Activated CD4-positive, CD25-positive, alpha-beta regulatory T cell treated with anti-CD3 and anti-CD28 coated beads, Interleukin-2, amount 50 U/mL, for 72 hours (primary cell): Measurements from ENCODE around the gene NDUFB2.
A peak's percentile ranks its signal among the peaks of the same experiment; 100 is the strongest.
"Not testable (repeated sequence)": the region's sequence is repeated elsewhere in the genome, so short reads cannot be mapped to it uniquely, and the experiment has no call there.

Experiments used
- DNase-seq: peaks from one replicate; pipeline ENCODE4 v3.0.0; 2021

NDUFB2 gene

GRCh38 chr7:140673063-140673773, 23.3 kb upstream of the NDUFB2 start:
- DNase-seq = peak; percentile 71

DNA sequence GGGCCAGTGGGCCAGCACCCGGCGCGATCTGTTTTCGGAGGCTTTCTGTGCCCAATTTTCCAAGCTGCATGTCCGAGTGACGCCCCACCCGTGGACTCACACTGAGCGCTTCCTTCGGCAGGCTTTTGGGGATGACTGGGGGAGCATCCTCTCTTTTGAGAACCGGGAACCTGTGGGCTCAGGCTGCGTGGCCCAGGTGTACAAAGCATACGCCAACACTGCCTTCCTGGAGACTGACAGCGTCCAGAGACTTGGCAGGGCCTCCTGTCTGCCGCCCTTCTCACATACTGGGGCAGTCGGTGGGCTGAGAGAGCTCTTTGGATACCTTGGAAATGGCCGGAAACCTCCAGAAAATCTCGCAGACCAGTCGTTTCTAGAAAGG, 22.7 kb upstream of the NDUFB2 start:
- no peak for DNase-seq

DNA sequence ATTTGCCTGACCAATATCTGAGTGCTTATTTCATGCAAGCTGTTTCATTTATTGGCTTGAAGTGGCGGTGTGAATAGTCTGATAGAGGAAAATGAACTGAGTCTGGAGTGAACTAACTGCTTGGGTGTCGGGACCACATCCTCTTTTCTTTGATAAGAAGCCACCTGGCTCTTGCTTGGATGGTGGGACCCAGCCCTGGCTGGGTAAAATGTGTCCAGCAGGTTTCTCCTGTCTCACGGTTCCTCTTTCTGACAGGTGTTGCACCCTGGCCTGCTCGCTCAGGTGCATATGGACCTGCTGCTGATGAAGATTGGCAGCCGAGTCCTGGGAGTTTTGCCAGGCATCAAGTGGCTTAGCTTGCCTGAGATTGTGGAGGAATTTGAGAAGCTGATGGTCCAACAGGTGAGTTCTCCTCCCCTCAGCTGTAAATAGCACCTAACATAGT, 22.1 kb upstream of the NDUFB2 start:
- DNase-seq = no peak

GRCh38 chr7:140674899-140675701, 21.4 kb upstream of the NDUFB2 start:
- DNase-seq = no peak

- no peak for DNase-seq
Observed at GRCh38 chr7:140675726-140676125, 20.8 kb upstream of the NDUFB2 start.

DNA sequence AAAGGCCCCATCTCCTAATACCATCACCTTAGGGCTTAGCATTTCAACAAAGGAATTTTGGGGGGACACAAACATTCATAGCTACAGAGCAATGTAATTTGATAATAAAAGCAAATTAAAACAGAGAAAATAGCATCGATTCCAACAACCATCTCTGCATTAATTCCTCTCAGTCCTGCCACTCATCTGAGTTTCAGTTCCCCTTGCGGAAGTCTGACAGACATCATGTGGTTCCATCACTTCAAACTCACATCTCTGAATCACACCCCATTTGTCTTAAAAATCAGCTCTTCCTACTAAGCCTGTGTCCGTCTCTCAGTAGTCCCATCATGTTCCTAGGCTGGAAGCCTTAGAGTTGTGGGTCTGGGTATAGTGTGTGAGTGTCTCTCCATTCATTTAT, 20.2 kb upstream of the NDUFB2 start:
- DNase-seq = no peak

DNA sequence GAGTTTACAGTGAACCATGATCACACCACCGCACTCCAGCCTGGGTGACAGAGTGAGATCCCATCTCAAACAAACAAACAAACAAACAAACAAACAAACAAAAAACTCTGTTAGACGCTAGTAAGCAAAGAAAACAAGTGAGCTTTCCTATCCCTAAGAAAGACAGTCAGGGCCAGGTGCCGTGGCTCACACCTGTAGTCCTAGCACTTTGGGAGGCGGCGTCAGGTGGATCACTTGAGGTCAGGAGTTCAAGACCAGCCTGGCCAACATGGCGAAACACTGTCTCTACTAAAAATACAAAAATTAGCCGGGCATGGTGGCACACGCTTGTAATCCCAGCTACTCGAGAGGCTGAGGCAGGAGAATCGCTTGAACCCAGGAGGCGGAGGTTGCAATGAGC, 19.6 kb upstream of the NDUFB2 start:
- not testable (repeated sequence) for DNase-seq

- DNase-seq = no peak
Observed at GRCh38 chr7:140677496-140677895, 19.0 kb upstream of the NDUFB2 start.

GRCh38 chr7:140678081-140678815, 18.3 kb upstream of the NDUFB2 start:
- no peak for DNase-seq

GRCh38 chr7:140678816-140679130, 17.7 kb upstream of the NDUFB2 start:
- DNase-seq = no peak

DNA sequence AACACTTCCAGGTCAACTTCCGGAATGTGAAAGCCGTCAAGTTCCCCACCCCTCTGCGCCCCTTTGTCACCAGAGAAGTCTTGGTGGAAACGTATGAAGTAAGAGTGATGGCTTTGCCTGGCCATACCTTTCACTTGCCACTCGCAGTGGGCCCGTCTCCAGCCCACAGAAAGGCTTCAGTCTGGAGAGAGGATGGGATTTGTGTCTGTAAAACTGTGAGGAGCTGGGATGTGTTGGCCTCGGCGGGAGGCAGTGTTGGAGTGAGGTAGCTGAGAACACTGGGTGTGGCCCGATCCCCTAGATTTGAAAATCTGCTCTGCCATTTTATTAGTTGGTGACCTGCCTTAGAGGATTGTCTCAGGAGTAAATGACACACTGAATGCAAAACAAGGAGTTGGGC, 17.3 kb upstream of the NDUFB2 start:
- DNase-seq = no peak

DNA sequence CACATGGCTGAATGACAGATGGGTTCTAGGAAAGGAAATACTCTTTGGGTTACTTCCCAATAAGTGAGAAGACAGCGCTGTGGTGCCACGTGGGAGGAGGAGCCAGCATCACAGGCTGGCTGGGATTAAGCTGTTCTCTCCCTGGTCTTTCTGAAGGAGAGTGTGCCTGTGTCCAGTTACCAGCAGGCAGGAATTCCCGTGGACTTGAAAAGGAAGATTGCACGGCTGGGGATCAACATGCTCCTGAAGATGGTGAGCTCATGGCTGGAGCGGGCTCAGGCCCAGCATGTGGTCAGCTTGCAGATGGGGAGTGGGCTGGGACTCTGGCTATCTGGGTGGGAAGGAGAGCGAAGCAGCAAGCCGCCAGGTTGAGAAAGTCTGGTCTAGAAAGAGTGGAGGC, 15.6 kb upstream of the NDUFB2 start:
- no peak for DNase-seq

DNA sequence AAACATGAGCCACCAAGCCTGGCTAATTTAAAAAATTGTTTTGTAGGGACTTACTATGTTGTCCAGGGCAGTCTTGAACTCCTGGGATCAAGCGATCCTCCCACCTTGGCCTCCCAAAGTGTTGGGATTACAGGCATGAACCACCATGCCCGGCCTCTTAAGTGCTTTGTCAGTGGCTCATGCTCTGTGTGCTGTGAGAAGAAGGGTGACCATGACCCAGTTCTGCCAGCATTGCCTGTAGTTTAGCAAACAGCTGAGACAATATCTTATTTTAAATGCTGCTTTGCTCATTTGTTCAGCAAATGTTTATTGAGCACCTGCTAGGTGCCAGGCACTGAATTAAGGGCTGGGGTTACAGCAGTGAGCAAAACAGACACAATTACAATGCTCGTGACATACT, 14.7 kb upstream of the NDUFB2 start:
- DNase-seq = no peak

DNA sequence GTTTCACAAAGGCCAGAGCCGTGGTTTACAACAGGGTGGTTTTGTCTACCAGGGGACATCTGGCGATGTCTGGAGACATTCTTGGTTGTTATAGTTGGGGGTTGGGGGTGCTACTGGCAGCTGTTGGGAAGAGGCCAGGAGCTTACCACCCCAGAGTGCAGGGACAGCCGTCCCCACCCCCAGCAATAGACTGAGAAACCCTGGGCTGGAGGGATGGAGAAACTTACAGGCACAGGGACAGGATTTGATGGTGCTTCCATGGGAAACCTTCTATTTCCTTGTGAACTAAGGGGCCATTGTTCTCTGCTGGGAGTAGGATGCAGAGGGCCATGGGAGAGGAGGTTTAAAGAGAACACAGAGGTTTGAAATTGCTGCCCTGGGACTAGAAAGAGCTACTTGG, 12.9 kb upstream of the NDUFB2 start:
- DNase-seq = no peak

DNA sequence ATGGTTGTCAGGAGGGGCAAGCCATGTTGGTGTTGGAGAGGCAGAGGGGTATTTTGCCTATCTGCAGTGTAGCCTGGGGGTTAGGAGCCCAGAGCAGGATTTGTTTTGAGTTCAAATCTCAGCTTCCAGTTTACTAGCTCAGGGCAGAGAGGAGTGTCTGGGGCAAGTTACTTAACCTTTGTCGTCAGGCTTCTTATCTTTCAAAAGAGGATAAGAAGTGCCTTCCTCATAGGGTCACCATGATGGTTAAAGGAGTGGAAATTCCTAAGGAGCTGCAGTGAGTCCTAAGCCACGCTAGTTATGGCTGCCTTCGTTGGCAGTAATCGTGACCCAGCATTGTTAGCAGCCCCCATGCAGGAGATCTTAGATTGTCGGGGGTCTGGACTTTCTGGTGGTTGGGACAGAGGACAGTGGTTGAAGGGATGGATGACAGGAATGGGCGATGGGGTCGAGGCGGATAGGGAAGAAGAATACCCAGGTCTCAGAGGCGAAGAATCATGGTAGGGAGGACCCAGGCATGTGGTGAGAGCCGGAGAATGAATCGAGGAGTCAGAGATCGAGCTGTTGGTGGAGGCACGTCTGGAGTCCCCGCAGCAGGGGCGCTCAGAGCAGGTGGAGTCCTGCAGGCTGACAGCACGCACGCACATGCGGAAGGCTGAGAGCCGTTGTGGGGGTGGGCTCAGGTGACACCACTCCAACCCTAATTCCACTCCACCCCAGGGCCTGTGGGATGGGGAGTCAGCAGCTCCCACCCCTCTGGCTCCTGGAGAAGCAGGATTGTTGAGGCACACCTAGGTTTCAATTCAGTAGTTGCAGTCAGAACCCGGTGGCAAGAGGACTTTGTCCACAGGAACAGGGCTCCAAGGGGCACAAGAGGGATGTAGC, 12.2 kb upstream of the NDUFB2 start:
- no peak for DNase-seq

DNA sequence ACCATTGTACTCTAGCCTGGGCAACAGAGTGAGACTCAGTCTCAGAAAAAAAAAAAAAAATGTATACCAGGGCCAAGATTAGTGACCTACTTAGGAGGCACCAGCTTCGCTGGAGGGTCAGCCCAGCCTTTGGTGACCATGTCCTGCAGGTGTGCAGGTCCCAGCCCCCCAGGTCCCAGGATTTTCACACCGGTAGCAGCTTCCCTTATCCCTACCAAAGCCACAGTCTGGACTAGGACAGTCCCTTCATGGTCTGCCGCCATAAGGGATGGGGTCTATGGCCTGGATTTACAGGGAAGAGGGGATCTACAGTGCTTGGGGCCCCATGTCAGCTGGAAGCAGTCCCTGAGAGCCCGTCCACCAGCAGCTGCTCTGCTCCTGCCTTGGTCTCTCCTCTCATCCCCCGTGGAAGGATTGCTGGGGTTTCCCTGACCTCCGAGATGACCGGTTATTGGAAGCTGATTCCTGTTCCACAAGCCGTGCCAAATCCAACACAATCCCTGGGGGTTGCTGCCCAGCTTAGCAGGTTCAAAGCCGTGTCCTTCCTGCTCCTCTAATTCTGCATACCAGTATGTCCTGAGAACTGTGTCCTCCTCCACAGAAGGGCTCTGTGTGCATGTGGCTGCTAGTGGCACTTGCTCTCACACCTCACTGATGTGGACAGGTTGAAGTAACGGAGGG, 11.0 kb upstream of the NDUFB2 start:
- DNase-seq = no peak

DNA sequence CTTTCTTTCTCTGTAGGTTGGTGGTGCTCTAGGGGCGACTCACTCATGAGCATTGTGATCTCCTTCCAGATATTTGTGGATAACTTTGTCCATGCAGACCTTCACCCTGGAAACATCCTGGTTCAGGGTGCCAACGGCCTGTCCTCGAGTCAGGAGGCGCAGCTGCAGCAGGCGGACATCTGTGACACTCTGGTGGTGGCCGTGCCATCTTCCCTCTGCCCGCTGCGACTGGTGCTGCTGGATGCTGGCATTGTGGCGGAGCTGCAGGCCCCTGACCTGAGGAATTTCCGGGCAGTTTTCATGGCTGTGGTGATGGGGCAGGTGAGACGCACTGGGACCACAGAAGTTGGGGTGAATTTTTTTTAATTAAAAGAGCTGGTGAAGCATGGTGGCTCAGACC, 9.6 kb upstream of the NDUFB2 start:
- no peak for DNase-seq

GRCh38 chr7:140688341-140688740, 8.2 kb upstream of the NDUFB2 start:
- DNase-seq = no peak

GRCh38 chr7:140689199-140690152, 7.0 kb upstream of the NDUFB2 start:
- DNase-seq = no peak

DNA sequence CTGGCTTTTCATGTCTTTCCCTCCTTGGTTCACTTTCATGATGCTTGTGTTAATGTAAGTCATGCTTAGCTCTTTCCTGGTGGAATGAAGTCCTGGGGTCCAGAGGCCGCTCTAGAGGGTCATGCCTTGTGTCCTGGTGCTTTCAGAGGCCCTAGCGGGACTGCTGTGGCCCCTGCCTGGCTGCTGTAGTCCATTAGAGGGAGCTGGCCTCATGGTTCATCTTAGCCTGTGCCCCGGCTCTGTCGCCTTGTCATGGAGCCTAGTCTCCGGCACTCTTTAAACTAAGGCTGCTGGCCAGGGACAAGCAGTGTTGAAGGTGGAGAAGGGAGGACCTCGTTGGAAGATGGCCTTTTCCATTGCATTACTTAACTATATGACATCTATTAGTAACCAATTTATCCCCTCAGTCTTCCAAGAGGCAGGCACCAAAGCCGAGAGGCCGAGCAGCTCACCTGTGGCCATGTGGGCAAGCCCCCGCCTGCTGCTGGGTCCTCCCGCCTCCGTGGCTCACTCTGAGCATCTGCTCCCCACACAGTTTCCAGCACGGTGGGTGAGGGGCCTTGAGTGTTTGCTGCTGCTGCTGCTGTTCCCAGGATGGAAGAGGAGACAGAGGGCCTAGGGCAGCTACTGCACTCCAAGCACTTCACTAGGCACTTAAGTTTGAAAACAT, 5.0 kb upstream of the NDUFB2 start:
- no peak for DNase-seq

- DNase-seq = not testable (repeated sequence)
Observed at GRCh38 chr7:140693849-140694248, 2.7 kb upstream of the NDUFB2 start.
